Measurements from ENCODE around the gene ITGBL1. TPM values are rescaled to one million over a fixed set of nuclear protein-coding genes. Genes with fewer than 3 reads are reported as not detected.
A peak's percentile ranks its signal among the peaks of the same experiment; 100 is the strongest.

ITGBL1 gene
- total and polyA plus RNA-seq, 2 of the 4 experiments (the other 2 are of a cell fraction), result 22.2 to 24.2 TPM

DNA sequence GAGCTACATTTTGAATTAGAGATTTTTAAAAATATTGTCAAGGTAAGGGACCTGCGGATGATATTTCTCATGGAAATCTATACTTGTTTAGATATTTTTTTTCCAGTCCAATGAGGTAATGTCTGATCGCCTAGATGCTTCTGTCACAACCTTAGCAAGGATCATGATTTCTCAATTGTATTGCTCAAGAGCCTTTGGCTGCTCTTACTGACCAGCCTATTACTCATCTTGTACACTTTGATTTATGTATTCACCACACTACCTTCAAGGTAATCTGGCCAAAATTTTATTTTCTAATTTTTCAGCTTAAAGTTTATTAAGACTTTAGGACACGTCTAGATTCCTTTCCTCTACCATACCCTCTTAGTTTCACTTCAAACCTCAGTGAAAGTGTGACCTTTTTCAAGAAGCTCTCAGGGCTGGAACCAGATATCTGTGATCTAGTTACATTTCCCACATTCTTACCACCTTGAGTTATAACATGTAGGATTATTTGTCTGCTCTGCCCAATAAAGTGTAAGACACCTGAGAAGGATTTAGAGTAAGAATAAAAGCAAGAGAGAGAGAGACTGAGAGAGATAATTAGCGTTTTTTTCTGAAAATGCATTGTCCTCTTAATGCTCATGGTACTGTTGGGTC is 197.1 kb downstream of the ITGBL1 start:
- Histone ChIP-seq H2AFZ (replicated peaks; ENCODE audit: low read length, poor library complexity) (no peak overlapping the region), H4K91ac (ENCODE audit: insufficient read depth, low read depth, low read length) (no peak overlapping the region), H2BK5ac (ENCODE audit: low read depth, low read length, poor library complexity, severe bottlenecking) (no peak overlapping the region), H3K4me3 (ENCODE audit: insufficient read depth, low read depth, low read length) (no peak overlapping the region), H4K5ac (ENCODE audit: low read depth, low read length) (no peak overlapping the region), H3K4me1 (ENCODE audit: control insufficient read depth, insufficient read depth, low read length) (no peaks in the 10 kb centered on the region), H3K14ac (replicated peaks; ENCODE audit: low read depth, low read length) (no peak overlapping the region), H3K23ac (ENCODE audit: low read depth, low read length) (no peak overlapping the region), H2AK5ac (ENCODE audit: low read depth, low read length) (no peak overlapping the region), H2BK15ac (ENCODE audit: low read depth, low read length) (no peak overlapping the region), H2BK20ac (ENCODE audit: low read depth, low read length) (no peak overlapping the region), H4K20me1 (ENCODE audit: insufficient read depth, low read length) (no peaks in the 10 kb centered on the region), H3K9me1 (ENCODE audit: insufficient read depth, low read length) (no peaks in the 10 kb centered on the region), H3K79me1 (ENCODE audit: low read depth in 1 of 2, low read length in 2 of 2) (no peaks in the 10 kb centered on the region), H2BK120ac (ENCODE audit: low read depth, low read length) (no peak overlapping the region), H3K9me3 (ENCODE audit: control insufficient read depth, insufficient read depth, low read length) (no peaks in the 10 kb centered on the region), H3K18ac (ENCODE audit: low read depth, low read length) (no peak overlapping the region), H4K8ac (ENCODE audit: low read depth in 2 of 2, low read length in 2 of 2) (no peak overlapping the region), H3K4ac (ENCODE audit: low read depth, low read length) (no peak overlapping the region), H3K27me3 (ENCODE audit: control insufficient read depth, insufficient read depth, low read length) (no peaks in the 10 kb centered on the region), H2AK9ac (replicated peaks; ENCODE audit: low read depth, low read length, poor library complexity) (no peak overlapping the region), H3K9ac (ENCODE audit: low read depth, low read length) (no peak overlapping the region), H3K27ac (ENCODE audit: insufficient read depth, low read length) (no peak overlapping the region), H3K56ac (ENCODE audit: extremely low read depth, insufficient read depth, low read length) (no peak overlapping the region), H3K36me3 (ENCODE audit: control insufficient read depth, insufficient read depth, low read length) (no peaks in the 10 kb centered on the region), H3K4me2 (ENCODE audit: low read depth, low read length) (no peak overlapping the region; the same call in 1 of the 2 replicates)
- DNase-seq (peak; percentile 74), ATAC-seq (ENCODE audit: low read depth) (peak; percentile 59; the same call in 1 of the 2 replicates)
- POLR2A ChIA-PET (ENCODE audit: unreplicated experiment), result no interaction called here
- dilution Hi-C loops (cut with HindIII; ENCODE audit: low sequenced_read_pairs, unreplicated experiment) (no loop called here), in situ Hi-C loops (cut with MboI; ENCODE audit: low sequenced_read_pairs) (no loop called here), intact Hi-C loops (cut with micrococcal nuclease) (no loop called here)
- BruUV-seq (replicated peaks), result no TSS peak
- TF ChIP-seq FOS (IDR thresholded peaks at IDR 0.05; ENCODE audit: low read depth, low read length) (0 out of 2 replicates have a peak, but pooled peaks have one; percentile 40), POLR2A (IDR thresholded peaks at IDR 0.05; ENCODE audit: low read depth, low read length) (no peak), BHLHE40 (IDR thresholded peaks at IDR 0.05; ENCODE audit: low read depth, low read length) (no peak), USF2 (IDR thresholded peaks at IDR 0.05; ENCODE audit: low read depth, low read length) (no peak), CEBPB (IDR thresholded peaks at IDR 0.05; ENCODE audit: low read depth, low read length) (peak; percentile 98)
- TF ChIP-seq, protein P1, sequence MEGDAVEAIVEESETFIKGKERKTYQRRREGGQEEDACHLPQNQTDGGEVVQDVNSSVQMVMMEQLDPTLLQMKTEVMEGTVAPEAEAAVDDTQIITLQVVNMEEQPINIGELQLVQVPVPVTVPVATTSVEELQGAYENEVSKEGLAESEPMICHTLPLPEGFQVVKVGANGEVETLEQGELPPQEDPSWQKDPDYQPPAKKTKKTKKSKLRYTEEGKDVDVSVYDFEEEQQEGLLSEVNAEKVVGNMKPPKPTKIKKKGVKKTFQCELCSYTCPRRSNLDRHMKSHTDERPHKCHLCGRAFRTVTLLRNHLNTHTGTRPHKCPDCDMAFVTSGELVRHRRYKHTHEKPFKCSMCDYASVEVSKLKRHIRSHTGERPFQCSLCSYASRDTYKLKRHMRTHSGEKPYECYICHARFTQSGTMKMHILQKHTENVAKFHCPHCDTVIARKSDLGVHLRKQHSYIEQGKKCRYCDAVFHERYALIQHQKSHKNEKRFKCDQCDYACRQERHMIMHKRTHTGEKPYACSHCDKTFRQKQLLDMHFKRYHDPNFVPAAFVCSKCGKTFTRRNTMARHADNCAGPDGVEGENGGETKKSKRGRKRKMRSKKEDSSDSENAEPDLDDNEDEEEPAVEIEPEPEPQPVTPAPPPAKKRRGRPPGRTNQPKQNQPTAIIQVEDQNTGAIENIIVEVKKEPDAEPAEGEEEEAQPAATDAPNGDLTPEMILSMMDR (conservative IDR thresholded peaks at IDR 0.05; ENCODE audit: low read depth, low read length), result no peak
- WGBS, 2 experiments (ENCODE audit: extremely low coverage in 2 of 2, insufficient read length in 1 of 2), result no CpG with 5 or more reads among the region's 4 CpGs
- CTCF ChIA-PET, result no interaction called here

Data from IMR-90 (cell line).